B cell (primary cell): ENCODE measurements around the gene PPAN.

Experiments used
- EZH2 ChIP-seq: IDR thresholded peaks from 2 replicates; pipeline ENCODE4 v1.6.1; 2012; ENCODE audit warnings: borderline replicate concordance, low read depth, mild to moderate bottlenecking, moderate library complexity, low read length; ENCODE audit not compliant: insufficient read depth, poor library complexity, severe bottlenecking
- TF ChIP-seq, protein P1 (sequence below): fragments of 200-600 bp; IDR thresholded peaks from one replicate; pipeline ENCODE4 v1.8.0; 2022; ENCODE audit warnings: antibody characterized with exemption, mild to moderate bottlenecking

DNA sequence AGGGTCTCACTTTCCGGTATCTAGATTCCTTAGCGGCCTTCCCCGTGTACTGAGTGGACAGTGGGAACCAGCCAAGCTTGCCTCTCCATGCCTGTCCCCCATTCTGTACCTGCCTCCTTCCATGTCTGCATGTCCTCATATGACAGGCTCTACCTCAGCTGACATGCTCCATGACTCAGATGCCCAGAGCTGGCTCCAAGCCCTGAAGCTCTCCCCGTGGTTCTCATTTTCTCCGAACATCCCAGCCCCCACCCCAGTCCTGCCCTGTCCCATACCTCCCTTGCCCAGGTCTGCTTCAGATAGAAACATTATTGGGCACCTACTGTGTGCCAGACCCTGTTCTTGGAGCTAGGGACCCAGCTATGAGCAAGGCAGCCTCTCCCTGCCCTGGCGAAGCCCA, 37.1 kb upstream of the PPAN start:
- TF ChIP-seq, protein P1, sequence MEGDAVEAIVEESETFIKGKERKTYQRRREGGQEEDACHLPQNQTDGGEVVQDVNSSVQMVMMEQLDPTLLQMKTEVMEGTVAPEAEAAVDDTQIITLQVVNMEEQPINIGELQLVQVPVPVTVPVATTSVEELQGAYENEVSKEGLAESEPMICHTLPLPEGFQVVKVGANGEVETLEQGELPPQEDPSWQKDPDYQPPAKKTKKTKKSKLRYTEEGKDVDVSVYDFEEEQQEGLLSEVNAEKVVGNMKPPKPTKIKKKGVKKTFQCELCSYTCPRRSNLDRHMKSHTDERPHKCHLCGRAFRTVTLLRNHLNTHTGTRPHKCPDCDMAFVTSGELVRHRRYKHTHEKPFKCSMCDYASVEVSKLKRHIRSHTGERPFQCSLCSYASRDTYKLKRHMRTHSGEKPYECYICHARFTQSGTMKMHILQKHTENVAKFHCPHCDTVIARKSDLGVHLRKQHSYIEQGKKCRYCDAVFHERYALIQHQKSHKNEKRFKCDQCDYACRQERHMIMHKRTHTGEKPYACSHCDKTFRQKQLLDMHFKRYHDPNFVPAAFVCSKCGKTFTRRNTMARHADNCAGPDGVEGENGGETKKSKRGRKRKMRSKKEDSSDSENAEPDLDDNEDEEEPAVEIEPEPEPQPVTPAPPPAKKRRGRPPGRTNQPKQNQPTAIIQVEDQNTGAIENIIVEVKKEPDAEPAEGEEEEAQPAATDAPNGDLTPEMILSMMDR = no peak
- TF ChIP-seq EZH2 = no peak
